ENCODE measurements around the gene HMCN2. TPM values are rescaled to one million over a fixed set of nuclear protein-coding genes. Genes with fewer than 3 reads are reported as not detected.

Gene HMCN2
- total RNA-seq, 1 experiment from 2014 or later, result 1.6 TPM

GRCh38 chr9:130373679-130374325 is 108.2 kb downstream of the HMCN2 start:
- Histone ChIP-seq H3F3A (ENCODE audit: insufficient read depth, low read depth) (no peaks in the 10 kb centered on the region), H3K9me2 (ENCODE audit: insufficient read depth) (no peaks in the 10 kb centered on the region), H3K9me3 (ENCODE audit: insufficient read depth, low read depth) (no peaks in the 10 kb centered on the region), H3K4me2 (no peak overlapping the region), H2AFZ (no peak overlapping the region), H3K79me2 (ENCODE audit: low read depth) (no peaks in the 10 kb centered on the region), H4K20me1 (ENCODE audit: insufficient read depth) (no peaks in the 10 kb centered on the region), H3K4me1 (replicated peaks; ENCODE audit: insufficient read depth) (peaks cover under 1% of the 10 kb centered on the region; the same call in 1 of the 2 replicates), H3K4me3 (no peak overlapping the region), H3K36me3 (ENCODE audit: low read depth) (no peaks in the 10 kb centered on the region), H3K27me3 (ENCODE audit: insufficient read depth, low read depth) (no peaks in the 10 kb centered on the region), H3K27ac (no peak overlapping the region)
- no peak for DNase-seq
- ChIA-PET CTCF (interaction anchor here (0.5 kb wide), 1 partner anchor 92 kb away, joined by 3 read pairs; no protein-coding TSS in a partner anchor), POLR2A (ENCODE audit: unreplicated experiment) (no interaction called here)
- intact Hi-C loops (cut with micrococcal nuclease; ENCODE audit: unreplicated experiment), result no loop called here
- TF ChIP-seq CTCF (conservative IDR thresholded peaks at IDR 0.05) (no peak), EZH2 (IDR thresholded peaks at IDR 0.05; ENCODE audit: low read depth) (no peak)
- no TSS peak for BruUV-seq (replicated peaks)

GRCh38 chr9:130377612-130378011 is 112.1 kb downstream of the HMCN2 start:
- H3K4me3 ChIP-seq, result no peak overlapping the region
- H3K9me2 ChIP-seq (ENCODE audit: insufficient read depth), result no peaks in the 10 kb centered on the region
- intact Hi-C loops (cut with micrococcal nuclease; ENCODE audit: unreplicated experiment), result no loop called here
- no peaks in the 10 kb centered on the region for H3K36me3 ChIP-seq (ENCODE audit: low read depth)
- H3K27me3 ChIP-seq (ENCODE audit: insufficient read depth, low read depth), result no peaks in the 10 kb centered on the region
- BruUV-seq (replicated peaks), result no TSS peak
- ChIA-PET CTCF (no interaction called here), POLR2A (ENCODE audit: unreplicated experiment) (no interaction called here)
- TF ChIP-seq CTCF (conservative IDR thresholded peaks at IDR 0.05) (no peak), EZH2 (IDR thresholded peaks at IDR 0.05; ENCODE audit: low read depth) (no peak)
- H4K20me1 ChIP-seq (ENCODE audit: insufficient read depth), result no peaks in the 10 kb centered on the region
- no peaks in the 10 kb centered on the region for H3F3A ChIP-seq (ENCODE audit: insufficient read depth, low read depth)
- DNase-seq, result no peak
- H3K9me3 ChIP-seq (ENCODE audit: insufficient read depth, low read depth), result no peaks in the 10 kb centered on the region
- no peaks in the 10 kb centered on the region for H3K4me1 ChIP-seq (replicated peaks; ENCODE audit: insufficient read depth)
- no peaks in the 10 kb centered on the region for H3K79me2 ChIP-seq (ENCODE audit: low read depth)
- no peak overlapping the region for H2AFZ ChIP-seq
- no peak overlapping the region for H3K27ac ChIP-seq
- no peak overlapping the region for H3K4me2 ChIP-seq

GRCh38 chr9:130378875-130379648 is 113.5 kb downstream of the HMCN2 start:
- Histone ChIP-seq H3K36me3 (ENCODE audit: low read depth) (no peaks in the 10 kb centered on the region), H3K27ac (no peak overlapping the region), H3F3A (ENCODE audit: insufficient read depth, low read depth) (no peaks in the 10 kb centered on the region), H3K9me3 (ENCODE audit: insufficient read depth, low read depth) (no peaks in the 10 kb centered on the region), H2AFZ (no peak overlapping the region), H3K9me2 (ENCODE audit: insufficient read depth) (no peaks in the 10 kb centered on the region), H3K4me2 (no peak overlapping the region), H3K79me2 (ENCODE audit: low read depth) (no peaks in the 10 kb centered on the region), H4K20me1 (ENCODE audit: insufficient read depth) (no peaks in the 10 kb centered on the region), H3K27me3 (ENCODE audit: insufficient read depth, low read depth) (no peaks in the 10 kb centered on the region), H3K4me3 (no peak overlapping the region), H3K4me1 (replicated peaks; ENCODE audit: insufficient read depth) (no peaks in the 10 kb centered on the region)
- POLR2A ChIA-PET (ENCODE audit: unreplicated experiment), result no interaction called here
- no TSS peak for BruUV-seq (replicated peaks)
- CTCF ChIA-PET, result no interaction called here
- DNase-seq, result no peak
- TF ChIP-seq CTCF (conservative IDR thresholded peaks at IDR 0.05) (no peak), EZH2 (IDR thresholded peaks at IDR 0.05; ENCODE audit: low read depth) (no peak)
- intact Hi-C loops (cut with micrococcal nuclease; ENCODE audit: unreplicated experiment), result no loop called here
